SW 1271 (cell line): ENCODE results near the gene RP2.

ENCODE experiments used
- DNase-seq, 2 experiments: peaks; one replicate each; lab custom pipeline; 2025; lab: John Stamatoyannopoulos, UW

RP2 gene

GRCh38 chrX:46920235-46920634 lies 83.4 kb downstream of the RP2 start:
- no peak for DNase-seq

GRCh38 chrX:46922611-46923010 lies 85.8 kb downstream of the RP2 start:
- no peak for DNase-seq

- no peak for DNase-seq
These were observed 90.9 kb downstream of the RP2 start for GRCh38 chrX:46927718-46928117.

GRCh38 chrX:46929439-46930261 lies 92.8 kb downstream of the RP2 start:
- peak in 1 of 2 experiments; percentile 0 for DNase-seq
